T-helper 17 cell (primary cell): ENCODE data around the gene SMKR1. TPM values are rescaled to one million over a fixed set of nuclear protein-coding genes. Genes with fewer than 3 reads are reported as not detected.
"Not testable (repeated sequence)": the region's sequence is repeated elsewhere in the genome, so short reads cannot be mapped to it uniquely, and the experiment has no call there.

ENCODE experiments used
- ATAC-seq: fragments of 150-1000 bp; cut with Tn5 transposase; 2 replicates; pipeline ENCODE4 v1.10.0; 2021; ENCODE audit warnings: mild to moderate bottlenecking, moderate library complexity
- DNase-seq, 3 donors: peaks; one replicate each; pipeline versions ENCODE4 v3.0.0 to v3.0.0-alpha.2; 2020 to 2021
- H3K9me3 ChIP-seq: one replicate; pipeline ENCODE4 v1.7.0; 2013; ENCODE audit warnings: low read length, mild to moderate bottlenecking; ENCODE audit not compliant: control insufficient read depth, poor library complexity, severe bottlenecking
- H3K27ac Mint-ChIP-seq: one replicate; pipeline ENCODE4 v1.8.0; 2022; ENCODE audit warnings: mild to moderate bottlenecking, moderate library complexity, mixed read lengths
- H3K27me3 Mint-ChIP-seq: one replicate; pipeline ENCODE4 v1.8.0; 2022; ENCODE audit warnings: mixed read lengths
- H3K36me3 Mint-ChIP-seq: one replicate; pipeline ENCODE4 v1.8.0; 2022; ENCODE audit warnings: low read depth, mixed read lengths
- H3K4me1 Mint-ChIP-seq: one replicate; pipeline ENCODE4 v1.8.0; 2022; ENCODE audit warnings: mild to moderate bottlenecking, mixed read lengths
- H3K4me3 Mint-ChIP-seq: one replicate; pipeline ENCODE4 v1.8.0; 2022; ENCODE audit warnings: mild to moderate bottlenecking, moderate library complexity, mixed read lengths
- total RNA-seq, 4 donors: library from RNA in 2 of 4; stranded (reverse) in 2 of 4; gene quantifications; one replicate each; pipeline ENCODE4 v1.2.3 and lab custom pipeline; 2022 to 2026

SMKR1 gene
- total RNA-seq, 2 donors from 2014 or later = 0.77 to 2.0 TPM

GRCh38 chr7:129468547-129468946 is 33.8 kb upstream of the SMKR1 start:
- DNase-seq (no peak), ATAC-seq (no peak)
- Mint-ChIP-seq H3K4me3 (no peak overlapping the region), H3K27me3 (no peaks in the 10 kb centered on the region), H3K4me1 (no peaks in the 10 kb centered on the region), H3K36me3 (no peaks in the 10 kb centered on the region), H3K27ac (no peak overlapping the region)
- H3K9me3 ChIP-seq = no peaks in the 10 kb centered on the region

- H3K27me3 Mint-ChIP-seq = no peaks in the 10 kb centered on the region
- no peaks in the 10 kb centered on the region for H3K4me1 Mint-ChIP-seq
- H3K27ac Mint-ChIP-seq = no peak overlapping the region
- ATAC-seq (no peak), DNase-seq (no peak)
- H3K36me3 Mint-ChIP-seq = no peaks in the 10 kb centered on the region
- no peaks in the 10 kb centered on the region for H3K9me3 ChIP-seq
- no peak overlapping the region for H3K4me3 Mint-ChIP-seq
Observed at GRCh38 chr7:129469930-129470329, 32.4 kb upstream of the SMKR1 start.

GRCh38 chr7:129470411-129470810 is 31.9 kb upstream of the SMKR1 start:
- ATAC-seq (no peak), DNase-seq (no peak)
- H3K9me3 ChIP-seq = no peaks in the 10 kb centered on the region
- Mint-ChIP-seq H3K27me3 (no peaks in the 10 kb centered on the region), H3K4me3 (no peak overlapping the region), H3K4me1 (no peaks in the 10 kb centered on the region), H3K36me3 (no peaks in the 10 kb centered on the region), H3K27ac (no peak overlapping the region)

GRCh38 chr7:129471402-129471827 is 30.9 kb upstream of the SMKR1 start:
- Mint-ChIP-seq H3K4me3 (no peak overlapping the region), H3K27ac (no peak overlapping the region), H3K4me1 (no peaks in the 10 kb centered on the region), H3K27me3 (no peaks in the 10 kb centered on the region), H3K36me3 (no peaks in the 10 kb centered on the region)
- DNase-seq = no peak
- no peaks in the 10 kb centered on the region for H3K9me3 ChIP-seq
- no peak for ATAC-seq

- not testable (repeated sequence) for H3K27me3 Mint-ChIP-seq, H3K9me3 ChIP-seq, DNase-seq, H3K4me1 Mint-ChIP-seq, ATAC-seq, H3K27ac Mint-ChIP-seq, H3K36me3 Mint-ChIP-seq, H3K4me3 Mint-ChIP-seq
Observed at GRCh38 chr7:129475931-129476330, 26.4 kb upstream of the SMKR1 start.

GRCh38 chr7:129476398-129476797 is 25.9 kb upstream of the SMKR1 start:
- ATAC-seq, H3K4me1 Mint-ChIP-seq: not testable (repeated sequence)

GRCh38 chr7:129479831-129480230 is 22.5 kb upstream of the SMKR1 start:
- DNase-seq (no peak), ATAC-seq (no peak)
- H3K27me3 Mint-ChIP-seq = no peaks in the 10 kb centered on the region
- no peaks in the 10 kb centered on the region for H3K9me3 ChIP-seq
- no peak overlapping the region for H3K4me3 Mint-ChIP-seq
- no peaks in the 10 kb centered on the region for H3K4me1 Mint-ChIP-seq
- no peaks in the 10 kb centered on the region for H3K36me3 Mint-ChIP-seq
- H3K27ac Mint-ChIP-seq = no peak overlapping the region

More at GRCh38 chr7:129476398-129476797, 25.9 kb upstream of the SMKR1 start:
- not testable (repeated sequence) for H3K27ac Mint-ChIP-seq, H3K27me3 Mint-ChIP-seq, H3K36me3 Mint-ChIP-seq, DNase-seq, H3K4me3 Mint-ChIP-seq, H3K9me3 ChIP-seq

GRCh38 chr7:129480674-129481363 is 21.5 kb upstream of the SMKR1 start:
- no peak for DNase-seq
- no peaks in the 10 kb centered on the region for H3K36me3 Mint-ChIP-seq
- no peaks in the 10 kb centered on the region for H3K9me3 ChIP-seq
- H3K4me3 Mint-ChIP-seq = no peak overlapping the region
- H3K27me3 Mint-ChIP-seq = no peaks in the 10 kb centered on the region
- ATAC-seq = no peak
- no peaks in the 10 kb centered on the region for H3K4me1 Mint-ChIP-seq
- H3K27ac Mint-ChIP-seq = no peak overlapping the region

- not testable (repeated sequence) for H3K4me1 Mint-ChIP-seq, H3K4me3 Mint-ChIP-seq, H3K36me3 Mint-ChIP-seq, DNase-seq, H3K9me3 ChIP-seq, H3K27ac Mint-ChIP-seq, ATAC-seq, H3K27me3 Mint-ChIP-seq
Observed at GRCh38 chr7:129481376-129481775, 21.0 kb upstream of the SMKR1 start.

- H3K27me3 Mint-ChIP-seq = no peaks in the 10 kb centered on the region
- DNase-seq = no peak
- no peaks in the 10 kb centered on the region for H3K4me1 Mint-ChIP-seq
- ATAC-seq = no peak
- H3K36me3 Mint-ChIP-seq = no peaks in the 10 kb centered on the region
- no peaks in the 10 kb centered on the region for H3K9me3 ChIP-seq
- no peak overlapping the region for H3K27ac Mint-ChIP-seq
- H3K4me3 Mint-ChIP-seq = no peak overlapping the region
Observed at GRCh38 chr7:129482781-129483180, 19.6 kb upstream of the SMKR1 start.

- no peak for DNase-seq
- H3K27ac Mint-ChIP-seq = no peak overlapping the region
- ATAC-seq = no peak
- H3K9me3 ChIP-seq = no peaks in the 10 kb centered on the region
- no peaks in the 10 kb centered on the region for H3K27me3 Mint-ChIP-seq
- H3K4me3 Mint-ChIP-seq = no peak overlapping the region
- peaks cover 3% of the 10 kb centered on the region for H3K4me1 Mint-ChIP-seq
- H3K36me3 Mint-ChIP-seq = no peaks in the 10 kb centered on the region
Observed at GRCh38 chr7:129489491-129489890, 12.8 kb upstream of the SMKR1 start.

GRCh38 chr7:129492391-129492790 is 9.9 kb upstream of the SMKR1 start:
- ATAC-seq = no peak
- H3K27ac Mint-ChIP-seq = peak overlapping the region; percentile 17
- H3K36me3 Mint-ChIP-seq = no peaks in the 10 kb centered on the region
- H3K27me3 Mint-ChIP-seq = peaks cover 6% of the 10 kb centered on the region
- peaks cover 10% of the 10 kb centered on the region for H3K4me1 Mint-ChIP-seq
- no peaks in the 10 kb centered on the region for H3K9me3 ChIP-seq
- DNase-seq = no peak
- H3K4me3 Mint-ChIP-seq = no peak overlapping the region

GRCh38 chr7:129493555-129493954 is 8.8 kb upstream of the SMKR1 start:
- no peak for DNase-seq
- Mint-ChIP-seq H3K4me1 (peaks cover 17% of the 10 kb centered on the region), H3K4me3 (no peak overlapping the region), H3K27ac (peak overlapping the region; percentile 71), H3K36me3 (peaks cover 5% of the 10 kb centered on the region), H3K27me3 (peaks cover 6% of the 10 kb centered on the region)
- H3K9me3 ChIP-seq = no peaks in the 10 kb centered on the region
- ATAC-seq = peak; percentile 49

- Mint-ChIP-seq H3K4me3 (no peak overlapping the region), H3K27ac (peak overlapping the region; percentile 71), H3K27me3 (peaks cover 6% of the 10 kb centered on the region), H3K4me1 (peaks cover 17% of the 10 kb centered on the region), H3K36me3 (peaks cover 5% of the 10 kb centered on the region)
- ATAC-seq (peak; percentile 84), DNase-seq (no peak)
- H3K9me3 ChIP-seq = no peaks in the 10 kb centered on the region
Observed at GRCh38 chr7:129494041-129494440, 8.3 kb upstream of the SMKR1 start.
